ENCODE data around the gene FEZF2.

Gene FEZF2

DNA sequence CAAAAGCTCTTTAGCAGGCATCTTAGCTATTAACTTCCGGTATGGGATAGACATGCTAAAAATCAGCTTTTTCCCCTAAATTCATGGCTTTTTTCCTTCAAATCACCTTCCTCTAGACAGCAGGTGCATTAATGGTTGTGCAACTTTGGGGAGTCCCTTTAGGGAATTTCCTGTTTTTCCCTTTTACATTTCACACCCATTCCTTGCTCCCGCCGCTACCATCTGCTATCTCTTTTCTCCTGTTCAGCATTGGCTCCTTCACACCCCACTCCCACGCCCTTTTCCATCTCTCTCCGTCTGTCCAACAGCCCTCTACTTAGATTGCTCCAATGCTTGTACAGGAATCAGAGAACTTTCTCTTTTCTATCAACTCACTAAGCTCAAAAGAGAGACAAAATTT, 43.4 kb downstream of the FEZF2 start:
- DNase-seq (ENCODE audit: low spot score), result no peak

DNA sequence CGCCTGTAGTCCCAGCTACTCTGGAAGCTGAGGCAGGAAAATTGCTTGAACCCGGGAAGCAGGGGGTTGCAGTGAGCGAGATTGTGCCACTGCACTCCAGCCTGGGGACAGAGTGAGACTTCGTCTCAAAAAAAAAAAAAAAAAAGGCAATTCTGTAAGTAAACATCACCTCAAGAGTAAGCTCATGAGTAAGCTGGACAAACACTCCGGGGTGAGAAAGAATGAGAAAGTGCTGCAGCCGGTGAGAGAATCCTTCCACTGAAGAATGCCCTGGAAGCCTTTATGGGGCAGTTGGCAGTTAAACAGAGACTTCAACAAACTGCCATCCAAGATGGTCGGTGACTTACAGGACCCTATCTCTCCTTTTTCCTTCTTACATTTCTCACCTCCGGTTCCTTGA, 47.5 kb downstream of the FEZF2 start:
- DNase-seq (ENCODE audit: low spot score), result no peak

DNA sequence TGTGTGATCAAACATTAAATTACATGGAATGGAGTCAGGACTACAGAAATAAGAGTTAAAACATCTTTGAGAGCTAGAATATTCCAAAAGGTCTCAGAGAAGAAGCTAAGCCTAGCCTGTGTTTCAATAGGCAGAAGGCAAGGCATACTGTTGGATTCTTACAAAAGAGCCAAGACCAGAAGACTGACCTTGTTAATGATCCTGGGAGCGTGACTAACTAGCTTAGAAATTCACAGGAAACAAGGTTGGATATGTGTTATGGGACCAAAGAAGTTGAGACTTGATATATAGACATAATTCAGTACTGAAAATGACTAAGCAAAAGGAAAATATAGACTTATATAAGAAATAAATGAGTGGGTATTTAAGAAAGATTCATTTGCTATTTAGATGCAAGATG, 50.1 kb downstream of the FEZF2 start:
- DNase-seq (ENCODE audit: low spot score), result no peak

Data from LoVo (cell line).